LNCaP clone FGC (cell line): Measurements from ENCODE around the gene EIF1B.

Experiments
- DNase-seq: peaks from one replicate; pipeline ENCODE4 v3.0.0-alpha.2; 2011; ENCODE audit warnings: low read depth
- H3K4me3 ChIP-seq: 2 replicates; pipeline ENCODE4 v1.5.1; 2011; ENCODE audit warnings: mild to moderate bottlenecking, low read depth, low read length, control low read depth
- TF ChIP-seq, protein P1 (sequence below): IDR thresholded peaks from 2 replicates; pipeline ENCODE4 v1.5.1; 2012; ENCODE audit warnings: mild to moderate bottlenecking; ENCODE audit not compliant: control insufficient read depth, insufficient read depth; ENCODE audit errors: extremely low read depth

The EIF1B gene

GRCh38 chr3:40298075-40298474 lies 11.4 kb upstream of the EIF1B start:
- DNase-seq, result no peak
- TF ChIP-seq, protein P1, sequence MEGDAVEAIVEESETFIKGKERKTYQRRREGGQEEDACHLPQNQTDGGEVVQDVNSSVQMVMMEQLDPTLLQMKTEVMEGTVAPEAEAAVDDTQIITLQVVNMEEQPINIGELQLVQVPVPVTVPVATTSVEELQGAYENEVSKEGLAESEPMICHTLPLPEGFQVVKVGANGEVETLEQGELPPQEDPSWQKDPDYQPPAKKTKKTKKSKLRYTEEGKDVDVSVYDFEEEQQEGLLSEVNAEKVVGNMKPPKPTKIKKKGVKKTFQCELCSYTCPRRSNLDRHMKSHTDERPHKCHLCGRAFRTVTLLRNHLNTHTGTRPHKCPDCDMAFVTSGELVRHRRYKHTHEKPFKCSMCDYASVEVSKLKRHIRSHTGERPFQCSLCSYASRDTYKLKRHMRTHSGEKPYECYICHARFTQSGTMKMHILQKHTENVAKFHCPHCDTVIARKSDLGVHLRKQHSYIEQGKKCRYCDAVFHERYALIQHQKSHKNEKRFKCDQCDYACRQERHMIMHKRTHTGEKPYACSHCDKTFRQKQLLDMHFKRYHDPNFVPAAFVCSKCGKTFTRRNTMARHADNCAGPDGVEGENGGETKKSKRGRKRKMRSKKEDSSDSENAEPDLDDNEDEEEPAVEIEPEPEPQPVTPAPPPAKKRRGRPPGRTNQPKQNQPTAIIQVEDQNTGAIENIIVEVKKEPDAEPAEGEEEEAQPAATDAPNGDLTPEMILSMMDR, result no peak
- H3K4me3 ChIP-seq, result no peak overlapping the region

- no peak for DNase-seq
- TF ChIP-seq, protein P1, result no peak
Observed at GRCh38 chr3:40299130-40299720, 10.3 kb upstream of the EIF1B start.

GRCh38 chr3:40299721-40300335 lies 9.7 kb upstream of the EIF1B start:
- no peak overlapping the region for H3K4me3 ChIP-seq
- TF ChIP-seq, protein P1, result no peak
- DNase-seq, result no peak

More at GRCh38 chr3:40299130-40299720, 10.3 kb upstream of the EIF1B start:
- H3K4me3 ChIP-seq, result no peak overlapping the region

DNA sequence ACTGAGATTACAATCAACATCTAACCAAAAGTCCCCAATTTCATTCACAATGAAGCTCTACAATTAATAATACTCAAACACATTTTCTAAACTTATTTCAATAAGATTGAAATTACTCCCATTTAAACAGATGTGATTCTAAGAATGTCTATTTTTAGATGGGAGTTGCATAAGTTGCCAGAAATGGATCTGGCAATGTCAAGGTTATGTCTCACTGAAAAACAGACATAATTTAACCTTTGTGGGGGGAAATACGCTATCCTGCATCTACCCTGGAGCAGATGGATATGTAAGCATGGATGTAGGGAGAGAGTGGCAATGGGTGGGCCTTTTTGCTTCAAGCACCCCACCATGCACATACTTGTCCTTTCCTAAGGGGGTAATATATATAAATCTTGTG lies 6.7 kb upstream of the EIF1B start:
- DNase-seq, result no peak
- TF ChIP-seq, protein P1, result no peak
- no peak overlapping the region for H3K4me3 ChIP-seq

- DNase-seq, result no peak
- no peak overlapping the region for H3K4me3 ChIP-seq
- TF ChIP-seq, protein P1, result no peak
Observed at GRCh38 chr3:40304352-40304751, 5.2 kb upstream of the EIF1B start.

DNA sequence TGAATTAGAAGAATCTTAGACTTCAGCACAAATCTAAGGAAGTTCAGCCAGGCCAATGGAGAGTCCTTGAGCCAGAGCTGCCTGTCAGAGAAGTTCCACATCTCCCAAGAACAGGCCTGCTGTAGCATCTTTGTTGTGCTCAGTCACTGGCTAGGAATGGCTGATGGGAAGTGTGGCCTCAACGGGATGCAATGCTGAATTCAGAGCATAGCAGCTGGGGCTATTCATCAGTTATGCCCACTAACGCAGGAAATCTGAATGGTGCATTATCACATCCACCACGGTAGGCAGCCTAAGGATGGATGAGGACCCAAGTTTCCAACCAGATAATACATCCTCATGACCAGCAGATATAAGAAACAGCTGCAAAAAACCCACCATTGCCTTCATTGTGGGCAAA lies 3.2 kb upstream of the EIF1B start:
- no peak for DNase-seq
- H3K4me3 ChIP-seq, result no peak overlapping the region
- TF ChIP-seq, protein P1, result no peak

DNA sequence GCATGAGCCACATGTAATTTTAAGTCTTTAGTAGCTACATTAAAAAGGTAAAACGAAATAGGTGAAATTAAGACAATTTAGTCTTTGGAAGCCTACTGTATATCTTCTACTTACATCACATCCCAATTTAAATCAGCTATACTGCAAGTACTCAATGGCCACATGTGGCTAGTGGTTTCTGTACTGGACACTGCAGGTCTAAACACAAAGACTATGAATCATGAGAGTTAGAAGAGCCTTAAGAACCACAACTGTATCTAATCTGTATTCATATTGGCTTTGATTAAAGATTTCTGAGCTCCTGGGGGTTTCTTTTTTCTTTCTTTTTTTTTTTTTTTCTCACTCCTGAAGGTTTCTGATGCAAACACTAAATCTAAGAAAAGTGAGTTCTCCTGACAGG lies 2.3 kb upstream of the EIF1B start:
- TF ChIP-seq, protein P1, result no peak
- H3K4me3 ChIP-seq, result no peak overlapping the region
- DNase-seq, result no peak
